Activated CD8-positive, alpha-beta memory T cell treated with anti-CD3 and anti-CD28 coated beads for 48 hours (primary cell): ENCODE measurements around the gene PRKX.
"Not testable (repeated sequence)": the region's sequence is repeated elsewhere in the genome, so short reads cannot be mapped to it uniquely, and the experiment has no call there.

Experiments used
- DNase-seq, 3 experiments: peaks; one replicate each; pipeline ENCODE4 v3.0.0-alpha.2; 2020; ENCODE audit warnings: low read depth in 2 of 3, low spot score in 2 of 3

PRKX gene

GRCh38 chrX:3713225-3713936 is at the start of gene PRKX:
Gene PRKX, minus strand, starts transcription at chrX:3713649. Its CDS starts 396 bp downstream, at chrX:3713253.
- peak in 2 of 3 experiments; percentile 45 to 66 for DNase-seq

- no peak for DNase-seq
Observed at GRCh38 chrX:3763111-3763510, 49.7 kb upstream of the PRKX start.

- no peak for DNase-seq
Observed at GRCh38 chrX:3757510-3758025, 44.1 kb upstream of the PRKX start.

- no peak for DNase-seq
Observed at GRCh38 chrX:3748052-3748559, 34.7 kb upstream of the PRKX start.

- peak in 2 of 3 experiments; percentile 9 to 11 for DNase-seq
Observed at GRCh38 chrX:3743801-3744439, 30.5 kb upstream of the PRKX start.

- not testable (repeated sequence) for DNase-seq
Observed at GRCh38 chrX:3740946-3741345, 27.5 kb upstream of the PRKX start.

- DNase-seq: no peak
Observed at GRCh38 chrX:3738509-3738908, 25.1 kb upstream of the PRKX start.

GRCh38 chrX:3736536-3736935 is 23.1 kb upstream of the PRKX start:
- DNase-seq: not testable (repeated sequence)

- not testable (repeated sequence) for DNase-seq
Observed at GRCh38 chrX:3735891-3736290, 22.4 kb upstream of the PRKX start.

GRCh38 chrX:3734456-3734855 is 21.0 kb upstream of the PRKX start:
- DNase-seq: not testable (repeated sequence)

- no peak for DNase-seq
Observed at GRCh38 chrX:3733043-3733430, 19.6 kb upstream of the PRKX start.

GRCh38 chrX:3732326-3733042 is 19.0 kb upstream of the PRKX start:
- not testable (repeated sequence) for DNase-seq

- DNase-seq: no peak
Observed at GRCh38 chrX:3728454-3728853, 15.0 kb upstream of the PRKX start.

- not testable (repeated sequence) for DNase-seq
Observed at GRCh38 chrX:3723460-3723859, 10.0 kb upstream of the PRKX start.

GRCh38 chrX:3717742-3718420 is 4.4 kb upstream of the PRKX start:
- DNase-seq: no peak

GRCh38 chrX:3715921-3716320 is 2.5 kb upstream of the PRKX start:
- no peak for DNase-seq

- DNase-seq: not testable (repeated sequence)
Observed at GRCh38 chrX:3714706-3715479, 1.4 kb upstream of the PRKX start.

- DNase-seq: no peak
Observed at GRCh38 chrX:3713937-3714434, 537 bp upstream of the PRKX start.

GRCh38 chrX:3712870-3713224 is 602 bp downstream of the PRKX start:
- no peak for DNase-seq
